GM13977 (cell line): ENCODE measurements around the gene RTN1.

Experiments used
- DNase-seq: peaks from one replicate; pipeline ENCODE4 v3.0.0; 2012; ENCODE audit warnings: low spot score
- CTCF ChIP-seq: IDR thresholded peaks from 2 replicates; pipeline ENCODE4 v1.5.1; 2012; ENCODE audit warnings: mild to moderate bottlenecking, control low read depth; ENCODE audit not compliant: insufficient read depth; ENCODE audit errors: extremely low read depth, missing control alignments
- in situ Hi-C: fragments of 300-500 bp; cut with MboI; formaldehyde crosslinking; loops from one replicate; pipeline ENCODE4 v1.12.0; 2022; ENCODE audit warnings: low sequenced_read_pairs, low pct_unique_long_range_greater_than_20kb, mixed read lengths, inconsistent platforms; ENCODE audit not compliant: unreplicated experiment

Gene RTN1

GRCh38 chr14:59768855-59769375, 101.7 kb downstream of the RTN1 start:
- in situ Hi-C loops, result no loop called here
- DNase-seq, result no peak
- no peak for TF ChIP-seq CTCF

GRCh38 chr14:59761851-59762250, 108.7 kb downstream of the RTN1 start:
- TF ChIP-seq CTCF, result no peak
- in situ Hi-C loops, result no loop called here
- DNase-seq, result no peak

- TF ChIP-seq CTCF, result no peak
Measured at GRCh38 chr14:59755409-59756135, 115.0 kb downstream of the RTN1 start.

DNA sequence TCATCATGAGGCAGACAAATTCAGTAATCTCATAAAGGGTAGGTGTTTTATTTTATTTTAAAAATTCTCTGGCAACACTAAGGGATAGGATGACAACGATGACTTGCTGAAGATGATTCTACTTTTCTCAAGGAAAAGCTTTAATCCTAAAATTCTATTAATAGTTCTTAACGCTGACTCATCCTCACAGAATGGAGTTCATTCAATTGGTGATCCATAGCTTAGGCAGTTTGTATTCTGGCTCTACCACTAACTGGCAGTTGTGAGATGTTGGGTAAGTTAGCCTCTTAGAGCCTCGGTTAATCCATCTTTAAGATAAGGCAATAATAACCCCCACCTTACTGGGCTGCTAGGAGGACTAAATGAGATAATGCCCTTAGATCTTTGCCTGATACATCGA, 116.3 kb downstream of the RTN1 start:
- no peak for TF ChIP-seq CTCF
- no peak for DNase-seq
- in situ Hi-C loops, result no loop called here

More at GRCh38 chr14:59755409-59756135, 115.0 kb downstream of the RTN1 start:
- DNase-seq, result no peak
- in situ Hi-C loops, result no loop called here

GRCh38 chr14:59753512-59753911, 117.1 kb downstream of the RTN1 start:
- no peak for TF ChIP-seq CTCF
- in situ Hi-C loops, result no loop called here

DNA sequence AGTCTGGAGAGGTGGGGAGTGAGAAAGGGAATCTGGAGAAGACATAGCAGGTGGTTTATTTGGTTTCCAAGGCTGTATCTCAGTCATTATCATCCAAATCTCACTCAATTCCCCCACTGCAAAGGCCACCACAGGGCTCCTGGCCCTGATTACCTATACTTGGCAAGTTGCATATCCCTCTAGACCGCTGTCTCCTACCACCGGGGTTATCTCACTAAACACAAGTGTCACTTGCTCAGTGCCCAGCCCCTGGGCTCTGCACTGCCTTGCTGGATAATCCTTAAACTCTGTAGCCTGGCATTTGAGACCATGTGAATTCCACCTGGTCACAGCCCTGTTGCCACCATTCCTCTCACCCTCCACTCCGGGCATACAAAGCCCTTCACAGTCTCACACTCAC, 119.0 kb downstream of the RTN1 start:
- no peak for DNase-seq
- TF ChIP-seq CTCF, result no peak
- in situ Hi-C loops, result no loop called here

More at GRCh38 chr14:59753512-59753911, 117.1 kb downstream of the RTN1 start:
- no peak for DNase-seq
